ENCODE data around the gene BRICD5. TPM values are rescaled to one million over a fixed set of nuclear protein-coding genes. Genes with fewer than 3 reads are reported as not detected.

The BRICD5 gene
- total and polyA plus RNA-seq, 2 of the 13 experiments (the other 11 are each of a cell fraction or from before 2014, with no cell fraction given), result 1.6 to 5.8 TPM

GRCh38 chr16:2223221-2223941 is 12.7 kb upstream of the BRICD5 start, which contains the start of gene E4F1 (continued):
- TF ChIP-seq CHD2 (IDR thresholded peaks at IDR 0.05; ENCODE audit: low read depth, low read length) (peak; percentile 88), TEF (CRISPR knock-in tag; IDR thresholded peaks at IDR 0.05) (0 out of 2 replicates have a peak, but pooled peaks have one; percentile 27), IRF2 (CRISPR knock-in tag; IDR thresholded peaks at IDR 0.05) (peak; percentile 67; the same call in 1 of the 2 replicates), NFKB2 (CRISPR knock-in tag; IDR thresholded peaks at IDR 0.05; ENCODE audit: borderline replicate concordance) (peak; percentile 32; the same call in 1 of the 2 replicates), ZNF781 (CRISPR knock-in tag; IDR thresholded peaks at IDR 0.05; ENCODE audit: borderline replicate concordance, not compliant biosample characterization) (no peak), ZNF782 (CRISPR knock-in tag; IDR thresholded peaks at IDR 0.05; ENCODE audit: borderline replicate concordance) (no peak; the same call in 1 of the 2 replicates), FUBP1 (CRISPR knock-in tag; IDR thresholded peaks at IDR 0.05; ENCODE audit: borderline replicate concordance) (no peak), ZNF256 (CRISPR knock-in tag; conservative IDR thresholded peaks at IDR 0.05) (0 out of 2 replicates have a peak, but pooled peaks have one; percentile 38), ZNF773 (CRISPR knock-in tag; IDR thresholded peaks at IDR 0.05; ENCODE audit: borderline replicate concordance) (no peak; the same call in 1 of the 2 replicates), HNF1A (IDR thresholded peaks at IDR 0.05; ENCODE audit: low read depth) (no peak), HNF1A (CRISPR knock-in tag; IDR thresholded peaks at IDR 0.05; ENCODE audit: borderline replicate concordance) (peak; percentile 55; the same call in 1 of the 2 replicates), ZNF253 (CRISPR knock-in tag; IDR thresholded peaks at IDR 0.05; ENCODE audit: borderline replicate concordance) (no peak), REL (CRISPR knock-in tag; conservative IDR thresholded peaks at IDR 0.05) (peak; percentile 68; the same call in 1 of the 2 replicates), HOXA5 (CRISPR knock-in tag; IDR thresholded peaks at IDR 0.05) (no peak; the same call in 1 of the 2 replicates), MAFG (CRISPR knock-in tag; IDR thresholded peaks at IDR 0.05) (no peak), NFATC3 (CRISPR knock-in tag; IDR thresholded peaks at IDR 0.05) (peak; percentile 63; the same call in 1 of the 2 replicates), RBAK (CRISPR knock-in tag; IDR thresholded peaks at IDR 0.05) (no peak; the same call in 1 of the 2 replicates), MXD1 (CRISPR knock-in tag; IDR thresholded peaks at IDR 0.05) (peak; percentile 89), BRF2 (CRISPR knock-in tag; IDR thresholded peaks at IDR 0.05) (no peak), U2AF2 (IDR thresholded peaks at IDR 0.05; ENCODE audit: low read depth, low read length) (peak; percentile 96), TSC22D2 (CRISPR knock-in tag; IDR thresholded peaks at IDR 0.05; ENCODE audit: borderline replicate concordance) (no peak)
